GM12892 (cell line): ENCODE measurements around the gene GDAP1L1.

Source experiments
- DNase-seq: peaks from one replicate; pipeline ENCODE4 v3.0.0; 2011; ENCODE audit not compliant: insufficient read length
- FAIRE-seq: peaks from 2 replicates; lab custom pipeline; 2011; peaks lifted over from hg19 to GRCh38; lab: Jason Lieb, UNC
- POLR2A ChIP-seq: IDR thresholded peaks from 2 replicates; pipeline ENCODE4 v1.6.1; 2011; ENCODE audit warnings: low read depth, low read length, control low read depth
- POLR2AphosphoS5 ChIP-seq: IDR thresholded peaks from 2 replicates; pipeline ENCODE4 v1.6.1; 2011; ENCODE audit warnings: low read depth, low read length, control low read depth
- TAF1 ChIP-seq: IDR thresholded peaks from 2 replicates; pipeline ENCODE4 v1.6.1; 2011; ENCODE audit warnings: low read depth, mild to moderate bottlenecking, control low read depth, low read length, borderline replicate concordance

GDAP1L1 gene

GRCh38 chr20:44209686-44210405 lies 37.3 kb upstream of the GDAP1L1 start:
- DNase-seq (no peak), FAIRE-seq (no peak)

DNA sequence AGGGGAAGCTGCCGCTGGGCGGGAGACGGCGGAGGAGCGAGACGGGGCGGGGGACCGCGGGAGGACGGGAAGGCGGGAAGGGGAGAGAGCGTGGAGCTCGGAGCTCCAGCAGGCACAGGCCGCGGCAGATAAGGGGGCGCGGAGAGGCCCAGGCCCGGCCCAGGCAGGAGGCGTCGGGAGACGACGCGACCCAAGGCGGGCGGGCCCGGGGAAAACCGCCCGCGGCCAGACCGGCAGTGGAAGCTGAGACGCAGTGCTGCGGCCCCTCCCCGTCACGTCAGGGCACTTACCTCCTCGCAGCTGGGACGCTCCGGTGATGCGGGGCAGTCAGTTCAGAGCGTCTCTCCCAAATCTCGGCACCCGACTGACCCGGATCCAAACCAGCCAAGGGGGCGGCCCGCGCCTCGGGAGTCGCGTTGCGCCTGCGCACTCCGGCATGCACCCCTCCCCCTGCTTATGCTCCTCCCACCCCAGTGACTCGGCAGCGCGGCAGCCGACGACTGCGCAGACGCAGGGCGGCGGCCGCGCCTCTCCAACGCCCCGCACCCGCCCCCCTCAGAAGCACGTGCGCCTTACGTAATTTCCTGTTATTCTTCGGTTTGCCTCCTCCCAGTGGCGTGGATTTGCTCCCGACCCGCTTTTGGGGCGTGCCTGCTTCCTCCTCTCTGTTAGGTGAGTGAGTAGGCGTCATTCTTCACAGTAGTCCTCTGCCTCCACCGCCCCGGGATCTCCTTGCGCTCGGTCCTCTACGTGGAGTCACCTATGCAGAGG lies 36.5 kb upstream of the GDAP1L1 start, which contains the start of gene OSER1:
Gene OSER1 (minus strand): TSS at position 366 of the 771 bp plus-strand sequence. CDS start 3,814 bp downstream, outside the sequence.
- DNase-seq (peak; percentile 93), FAIRE-seq (peak; percentile 97)
- peak; percentile 59; the same call in 1 of the 2 replicates for TF ChIP-seq POLR2AphosphoS5
- TF ChIP-seq POLR2A = peak; percentile 83; the same call in 1 of the 2 replicates
- peak; percentile 53 for TF ChIP-seq TAF1

More at GRCh38 chr20:44209686-44210405, 37.3 kb upstream of the GDAP1L1 start:
- TF ChIP-seq POLR2AphosphoS5 (no peak), POLR2A (no peak), TAF1 (no peak)

GRCh38 chr20:44211177-44212039 lies 35.7 kb upstream of the GDAP1L1 start:
- DNase-seq (no peak), FAIRE-seq (no peak)
- TF ChIP-seq POLR2A (no peak), TAF1 (no peak), POLR2AphosphoS5 (no peak)

DNA sequence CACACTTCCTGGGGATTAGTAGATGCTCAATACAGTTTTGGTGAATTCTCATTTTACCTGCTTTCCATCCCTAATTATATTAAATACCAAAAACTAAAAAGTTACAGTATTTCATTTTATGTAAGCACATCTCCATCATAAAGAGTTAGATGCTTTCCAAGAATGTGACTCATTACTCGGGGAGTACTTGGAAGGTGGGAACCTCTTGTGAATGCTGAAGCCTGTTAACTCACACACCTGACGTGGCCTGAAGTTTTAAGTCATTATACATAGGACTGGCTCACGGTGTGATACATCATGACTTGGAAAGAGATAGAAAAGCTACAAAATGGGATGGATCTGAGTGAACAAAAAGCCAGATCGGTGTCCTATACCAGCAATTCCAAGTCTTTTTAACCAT lies 34.3 kb upstream of the GDAP1L1 start:
- no peak for TF ChIP-seq POLR2A
- no peak for TF ChIP-seq POLR2AphosphoS5
- TF ChIP-seq TAF1 = no peak
- FAIRE-seq (no peak), DNase-seq (no peak)

GRCh38 chr20:44215125-44215524 lies 32.0 kb upstream of the GDAP1L1 start:
- FAIRE-seq (peak; percentile 87), DNase-seq (no peak)
- TF ChIP-seq TAF1 = no peak
- no peak for TF ChIP-seq POLR2AphosphoS5
- TF ChIP-seq POLR2A = no peak

GRCh38 chr20:44217342-44218092 lies 29.6 kb upstream of the GDAP1L1 start:
- no peak for DNase-seq
- peak; percentile 64 for FAIRE-seq
- TF ChIP-seq POLR2A (no peak), POLR2AphosphoS5 (no peak), TAF1 (no peak)

DNA sequence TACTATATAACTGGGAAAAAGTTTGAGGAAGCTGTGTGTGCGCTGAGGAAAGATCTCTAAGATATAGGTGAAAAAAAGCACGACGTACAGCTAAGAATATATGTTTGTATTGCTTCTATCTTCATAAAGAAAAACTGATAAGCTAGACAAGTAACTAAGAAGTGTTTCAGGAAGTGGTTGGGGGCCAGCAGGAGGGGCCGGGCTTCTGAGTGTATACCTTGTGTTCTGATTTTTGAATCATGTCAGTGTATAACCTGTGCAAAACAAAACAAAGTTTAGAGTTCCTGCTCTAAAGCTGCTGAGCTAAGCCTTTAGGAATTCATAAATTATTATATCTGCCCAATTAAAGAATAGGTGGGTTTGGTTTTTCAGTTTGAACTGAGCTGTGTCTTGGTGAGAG lies 28.7 kb upstream of the GDAP1L1 start:
- DNase-seq (no peak), FAIRE-seq (no peak)
- no peak for TF ChIP-seq POLR2AphosphoS5
- TF ChIP-seq POLR2A = no peak

DNA sequence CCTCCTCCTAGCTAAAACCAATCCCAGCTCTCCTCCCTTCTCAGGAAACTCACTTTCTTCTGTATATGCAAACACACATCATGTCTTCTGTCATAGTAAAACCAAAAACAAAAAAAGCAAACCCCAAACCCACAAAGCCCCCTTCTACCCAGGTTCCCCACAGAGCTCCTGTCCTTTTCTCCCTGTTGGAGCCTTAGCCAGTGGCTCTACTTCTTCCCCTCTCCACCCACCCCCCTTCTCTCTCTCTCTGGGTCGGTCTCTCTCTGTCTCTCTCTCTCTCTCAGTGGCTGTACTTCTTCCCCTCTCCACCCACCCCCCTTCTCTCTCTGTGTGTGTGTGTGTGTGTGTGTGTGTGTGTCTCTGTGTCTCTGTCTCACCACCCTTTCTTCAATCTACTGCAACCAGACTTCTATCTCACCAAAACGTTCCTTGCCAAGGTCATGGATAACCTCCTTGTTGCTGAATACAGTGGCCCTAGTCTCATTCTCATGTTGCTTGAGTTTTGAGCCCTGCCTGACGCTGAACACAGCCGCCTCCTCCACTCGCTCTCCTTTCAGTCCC lies 27.9 kb upstream of the GDAP1L1 start:
- DNase-seq (no peak), FAIRE-seq (no peak)
- TF ChIP-seq TAF1 = no peak
- no peak for TF ChIP-seq POLR2A
- no peak for TF ChIP-seq POLR2AphosphoS5

DNA sequence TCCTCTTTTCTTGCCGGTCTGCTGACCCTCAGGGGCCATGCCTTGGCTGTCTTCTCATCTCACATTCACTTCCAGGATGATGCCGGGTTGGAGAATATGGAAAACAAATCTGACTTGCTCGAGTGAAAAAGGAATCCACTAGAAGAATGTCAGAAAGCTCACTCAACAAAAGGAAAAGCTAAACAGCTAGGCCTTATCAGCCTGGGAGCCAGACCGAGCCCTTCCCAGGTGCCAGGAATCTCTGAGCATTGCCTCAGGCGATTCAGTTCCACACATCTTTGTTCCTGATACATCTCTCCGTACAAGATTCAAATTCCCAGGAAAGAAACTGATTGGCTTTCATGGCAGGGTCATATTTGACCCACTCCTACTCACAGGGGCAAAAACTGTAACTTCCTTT lies 27.3 kb upstream of the GDAP1L1 start:
- no peak for DNase-seq
- FAIRE-seq = no peak
- TF ChIP-seq POLR2AphosphoS5 (no peak), POLR2A (no peak), TAF1 (no peak)

GRCh38 chr20:44221368-44221954 lies 25.6 kb upstream of the GDAP1L1 start:
- FAIRE-seq (no peak), DNase-seq (no peak)
- no peak for TF ChIP-seq TAF1
- no peak for TF ChIP-seq POLR2AphosphoS5
- no peak for TF ChIP-seq POLR2A
